HG02571 (cell line): ENCODE data around the gene ZCCHC24.
"Not testable (repeated sequence)": the region's sequence is repeated elsewhere in the genome, so short reads cannot be mapped to it uniquely, and the experiment has no call there.

Source experiments
- ATAC-seq: cut with Tn5 transposase; IDR thresholded peaks from one replicate; pipeline ENCODE4 v1.9.1; 2021; ENCODE audit warnings: mild to moderate bottlenecking, moderate library complexity; ENCODE audit not compliant: unreplicated experiment

The ZCCHC24 gene

GRCh38 chr10:79350407-79351154, 94.8 kb downstream of the ZCCHC24 start:
- no peak for ATAC-seq

GRCh38 chr10:79349766-79350406, 95.5 kb downstream of the ZCCHC24 start:
- ATAC-seq: no peak

DNA sequence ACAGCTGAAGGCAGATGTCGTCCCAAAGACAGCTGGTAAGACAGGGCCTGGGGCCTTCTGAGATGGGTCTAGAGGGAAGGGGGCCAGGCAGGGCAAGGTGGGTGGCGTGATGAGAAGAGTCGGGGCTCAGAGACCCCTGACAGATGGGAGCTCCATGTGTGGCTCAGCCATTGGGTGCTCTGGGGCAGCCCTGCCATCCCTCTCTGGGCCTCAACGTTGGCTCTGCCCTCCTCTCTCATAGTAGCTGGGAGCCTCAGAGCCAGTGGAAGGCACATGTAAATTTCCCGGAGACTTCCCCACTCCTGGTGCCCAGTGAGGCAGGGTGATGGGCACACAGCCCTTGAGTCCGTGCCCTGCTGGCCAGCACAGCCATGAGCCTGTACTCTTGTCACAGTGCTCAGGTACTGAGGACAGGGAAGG, 96.3 kb downstream of the ZCCHC24 start:
- no peak for ATAC-seq

DNA sequence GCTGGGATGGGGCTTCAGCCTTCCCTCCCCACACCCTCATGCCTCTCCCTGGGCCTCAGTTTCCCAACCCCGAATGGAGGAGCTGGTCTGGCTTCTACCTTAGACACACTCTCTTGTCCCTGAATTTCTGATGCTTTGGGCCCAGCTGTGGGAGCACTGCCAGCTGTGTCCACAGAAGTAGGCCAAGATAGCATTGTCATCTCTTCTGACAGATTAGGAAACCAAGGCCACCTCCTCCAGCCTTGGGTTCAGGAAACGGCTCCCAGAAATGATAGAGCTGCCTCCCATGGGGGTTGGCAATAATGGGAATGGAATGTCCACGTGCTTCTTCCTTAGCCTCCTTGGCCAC, 96.8 kb downstream of the ZCCHC24 start:
- no peak for ATAC-seq

DNA sequence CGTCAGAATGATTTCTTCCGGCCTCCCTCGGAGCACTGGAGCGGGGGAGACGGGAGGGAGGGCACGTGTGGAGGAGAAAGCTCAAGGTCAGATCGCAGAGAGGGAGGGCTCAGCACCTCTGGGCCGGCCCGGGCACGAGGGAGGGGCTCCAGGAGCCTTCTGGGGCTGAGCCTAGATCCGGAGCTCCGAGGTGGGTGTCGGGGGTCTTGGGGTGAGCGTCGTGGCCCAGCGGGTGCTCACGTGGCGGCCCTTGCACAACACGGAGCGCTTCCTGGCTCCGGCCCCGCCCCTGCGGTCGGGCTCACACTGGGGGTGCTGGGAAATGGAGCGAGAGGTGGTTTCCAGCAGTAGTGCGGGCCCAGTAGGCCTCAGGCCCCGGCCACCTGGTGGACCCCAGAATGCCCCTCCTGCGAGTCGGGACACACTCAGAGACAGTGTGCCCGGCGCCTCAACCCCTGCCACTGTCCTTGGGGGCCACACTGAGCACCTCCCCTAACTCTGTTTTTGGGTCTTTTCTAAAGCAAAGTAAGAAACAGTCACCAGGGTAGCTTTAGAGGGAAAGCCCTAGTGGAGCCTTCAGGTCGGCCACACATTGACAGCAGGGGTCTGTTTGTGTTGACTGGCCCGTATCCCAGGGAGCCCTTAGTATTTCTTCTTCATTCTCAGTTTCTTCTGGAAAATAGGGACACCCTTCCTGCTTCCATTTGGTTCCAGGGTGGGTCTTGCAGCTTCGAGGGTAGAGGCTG, 97.4 kb downstream of the ZCCHC24 start:
- peak; percentile 78 for ATAC-seq

GRCh38 chr10:79347226-79347893, 98.1 kb downstream of the ZCCHC24 start, which contains the start of gene PPIF:
PPIF (plus strand) TSS chr10:79347469; CDS start chr10:79347549, 80 bp downstream.
- peak; percentile 75 for ATAC-seq

GRCh38 chr10:79346388-79347225, 98.8 kb downstream of the ZCCHC24 start:
- ATAC-seq: no peak

DNA sequence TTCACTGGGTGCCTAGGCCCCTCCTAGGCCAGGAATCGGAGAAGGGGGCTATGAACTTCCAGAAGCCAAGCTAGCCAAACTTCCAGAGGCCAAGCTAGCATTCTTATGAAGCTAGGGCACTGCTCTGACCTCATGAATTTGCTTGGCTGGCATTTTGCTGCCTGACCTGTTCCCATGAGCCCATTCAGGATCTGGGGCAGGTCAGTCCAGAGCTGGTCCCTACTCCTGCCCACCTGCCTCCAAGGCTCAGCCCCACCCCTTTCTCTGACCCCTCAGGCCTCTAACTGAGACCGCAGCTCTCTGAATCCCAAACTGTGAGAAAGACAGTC, 99.4 kb downstream of the ZCCHC24 start:
- ATAC-seq: no peak

DNA sequence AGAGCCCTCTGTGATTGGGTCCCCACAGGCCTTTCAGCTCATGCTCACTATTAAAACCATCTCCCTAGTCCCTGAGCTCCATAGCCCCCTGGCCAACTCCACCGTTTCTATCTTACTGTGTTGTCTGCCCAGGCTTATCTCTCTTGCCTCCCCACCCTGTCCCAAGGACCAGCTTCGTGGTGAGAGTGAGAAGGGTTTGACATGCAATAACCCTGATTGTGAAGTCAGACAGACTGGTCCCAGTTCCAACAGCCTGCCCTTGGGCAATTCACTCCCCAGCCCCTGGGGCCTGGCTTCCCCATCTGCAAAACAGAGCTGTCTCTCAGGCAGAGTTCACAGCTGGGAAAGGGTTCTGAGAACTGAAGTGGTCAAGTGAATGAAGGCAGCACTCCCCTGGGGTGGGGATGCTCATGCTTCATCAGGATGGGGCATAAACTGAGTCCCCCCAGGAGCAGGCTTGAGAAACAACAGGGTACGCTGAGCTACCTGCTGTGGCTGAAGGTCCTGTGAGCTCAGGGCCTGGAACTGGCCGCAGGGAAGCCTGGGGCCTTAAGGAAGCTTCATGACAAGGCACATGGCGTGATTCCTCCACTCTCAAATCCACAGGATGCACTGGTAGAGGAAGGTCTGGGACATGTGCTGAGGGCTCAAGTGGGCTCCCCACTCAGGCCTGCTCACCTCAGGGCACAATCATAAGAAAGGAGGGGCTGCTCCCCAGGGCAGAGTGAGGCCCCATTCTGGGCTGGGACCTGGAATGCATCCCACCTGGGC, 100.0 kb downstream of the ZCCHC24 start:
- ATAC-seq: no peak

DNA sequence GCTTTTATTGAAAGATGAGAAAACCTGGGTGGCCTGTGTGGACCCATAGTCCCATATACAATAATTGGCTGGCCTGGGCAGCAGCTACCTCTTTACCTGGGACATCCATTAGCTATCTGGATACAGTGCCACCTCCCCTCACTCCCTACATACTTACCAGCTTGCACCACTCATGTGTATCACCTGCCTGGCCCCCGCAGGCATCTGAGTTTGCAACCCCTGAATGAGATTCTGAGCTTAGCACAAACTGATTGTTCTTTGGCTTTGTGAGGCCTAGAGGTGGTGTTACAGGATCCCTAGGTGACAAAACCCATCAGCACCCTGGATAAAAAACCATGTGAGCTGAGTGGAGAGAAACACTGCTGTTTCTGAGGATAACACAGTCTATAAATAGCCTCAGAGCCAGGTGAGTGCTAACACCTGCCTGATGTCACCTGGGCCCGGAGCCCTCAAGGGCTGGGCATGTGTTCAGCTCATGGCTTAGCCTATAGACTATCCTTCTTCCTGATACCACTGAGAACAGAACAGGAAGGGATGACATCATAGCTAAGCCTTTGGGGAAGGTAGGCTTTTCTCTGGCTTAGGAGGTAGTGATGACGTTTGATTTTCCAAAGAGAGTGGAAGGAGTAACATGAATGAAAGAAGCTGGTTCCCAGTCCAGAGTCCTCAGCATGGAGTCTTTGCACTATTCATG, 100.8 kb downstream of the ZCCHC24 start:
- ATAC-seq: no peak

- ATAC-seq: no peak
Measured at GRCh38 chr10:79342811-79343561, 102.4 kb downstream of the ZCCHC24 start.

- ATAC-seq: no peak
Measured at GRCh38 chr10:79342295-79342761, 103.1 kb downstream of the ZCCHC24 start.

DNA sequence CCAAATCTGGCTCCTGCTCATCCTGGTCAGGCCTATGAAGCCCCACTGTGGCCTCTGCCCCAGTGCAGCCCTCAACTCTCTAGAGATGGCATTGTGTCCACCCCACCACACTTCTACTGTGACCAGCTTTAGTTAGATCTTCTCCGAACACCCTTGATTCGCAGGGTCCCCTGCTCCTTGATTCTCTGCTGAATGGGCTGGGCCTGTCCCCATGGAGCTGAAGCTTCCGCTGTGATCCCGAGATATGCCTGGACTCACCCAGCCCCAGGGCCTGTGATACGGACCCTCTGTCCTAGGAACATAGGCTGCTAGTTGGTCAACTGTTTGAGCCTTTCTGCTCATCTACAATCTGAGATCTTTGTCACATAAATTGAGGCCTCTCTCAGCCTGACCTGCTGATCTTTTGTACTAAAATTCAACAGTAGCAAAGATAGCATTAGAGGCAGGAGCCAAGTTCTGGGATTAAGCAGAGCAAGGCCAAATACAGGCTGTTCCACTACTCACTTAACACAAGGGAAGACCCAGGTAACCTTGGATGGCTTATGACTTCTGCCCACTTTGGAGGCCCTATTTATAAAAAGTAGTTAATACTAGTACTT, 104.7 kb downstream of the ZCCHC24 start:
- ATAC-seq: no peak

DNA sequence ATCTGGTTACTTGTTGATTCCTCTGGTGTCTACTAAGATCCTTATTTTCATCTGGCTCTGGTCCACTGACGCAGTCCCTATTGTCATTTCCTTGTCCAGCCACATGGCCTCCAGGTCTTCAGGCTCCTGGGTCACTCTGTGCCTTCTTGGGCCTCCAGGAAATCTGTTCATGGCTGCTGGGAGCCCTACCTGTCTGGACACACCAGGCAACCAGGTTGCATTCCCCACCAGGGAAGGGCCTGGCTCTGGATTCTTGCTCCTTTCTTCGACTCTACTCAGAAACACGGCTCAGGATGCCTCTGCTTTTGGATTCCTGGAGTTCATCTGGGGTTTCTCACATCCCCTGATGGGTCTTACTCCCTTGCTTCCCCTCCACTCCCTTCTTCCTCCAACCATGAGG, 106.2 kb downstream of the ZCCHC24 start:
- ATAC-seq: no peak

- not testable (repeated sequence) for ATAC-seq
Measured at GRCh38 chr10:79337783-79338469, 107.5 kb downstream of the ZCCHC24 start.

DNA sequence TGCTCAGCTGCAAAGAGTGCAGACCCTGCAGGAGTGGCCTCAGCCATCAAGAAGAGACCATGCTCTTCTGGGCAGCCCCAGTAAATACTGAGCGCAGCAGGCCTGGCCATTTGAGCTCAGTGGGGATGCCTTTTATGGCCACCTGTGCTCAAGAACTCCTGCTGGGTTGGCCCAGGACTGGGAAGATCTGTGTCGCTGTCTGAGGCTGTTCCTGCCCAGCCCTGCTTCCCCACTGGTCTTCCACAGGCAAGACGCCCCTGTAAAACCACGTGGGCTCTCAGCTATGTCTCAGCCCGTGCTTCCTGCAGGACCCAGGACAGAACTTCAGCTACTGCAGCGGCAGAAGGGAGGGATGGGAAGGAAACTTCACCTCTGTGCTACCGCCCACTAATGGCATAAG, 108.7 kb downstream of the ZCCHC24 start:
- ATAC-seq: no peak

GRCh38 chr10:79336276-79336675, 109.1 kb downstream of the ZCCHC24 start:
- ATAC-seq: no peak
